Activated effector memory CD4-positive, alpha-beta T cell treated with anti-CD3 and anti-CD28 coated beads, Interleukin-2, amount 50 U/mL, for 16 hours (primary cell): Measurements from ENCODE around the gene PPP1R12A.
"Not testable (repeated sequence)": the region's sequence is repeated elsewhere in the genome, so short reads cannot be mapped to it uniquely, and the experiment has no call there.

Source experiments
- DNase-seq: peaks from one replicate; pipeline ENCODE4 v3.0.0-alpha.2; 2020

The PPP1R12A gene

GRCh38 chr12:79891506-79892162 lies 43.3 kb downstream of the PPP1R12A start:
- DNase-seq: no peak

- no peak for DNase-seq
These were observed 47.0 kb downstream of the PPP1R12A start for GRCh38 chr12:79887890-79888289.

GRCh38 chr12:79886917-79887519 lies 47.9 kb downstream of the PPP1R12A start:
- no peak for DNase-seq

DNA sequence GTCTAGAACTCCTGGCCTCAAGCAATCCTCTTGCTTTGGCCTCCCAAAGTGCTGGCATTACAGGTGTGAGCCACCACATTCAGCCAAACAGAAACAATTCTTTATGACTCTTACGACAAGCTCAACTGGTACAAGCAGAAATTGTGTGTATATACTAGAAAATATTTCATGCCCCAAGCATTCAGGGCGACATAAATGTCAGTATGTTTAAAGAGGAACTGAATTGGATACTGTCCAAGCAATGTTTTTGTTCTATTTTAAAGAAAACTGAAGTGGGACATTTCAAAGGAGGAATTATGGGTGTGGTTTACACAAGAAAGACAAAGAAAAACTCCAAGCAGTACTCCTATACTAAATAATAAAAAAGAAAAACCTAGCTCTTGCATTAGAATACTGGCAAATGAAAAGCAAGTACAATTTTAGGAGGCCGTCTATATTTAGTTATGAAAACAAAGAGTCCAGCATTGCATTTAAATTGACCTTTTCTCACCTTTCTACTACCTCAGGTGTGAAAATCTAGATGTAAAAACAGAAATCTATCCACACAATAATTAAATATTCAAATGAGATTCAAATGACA lies 48.9 kb downstream of the PPP1R12A start:
- DNase-seq: no peak

GRCh38 chr12:79884401-79885006 lies 50.4 kb downstream of the PPP1R12A start:
- DNase-seq: no peak

GRCh38 chr12:79883216-79883615 lies 51.7 kb downstream of the PPP1R12A start:
- no peak for DNase-seq

- no peak for DNase-seq
These were observed 53.5 kb downstream of the PPP1R12A start for GRCh38 chr12:79881351-79881750.

- DNase-seq: not testable (repeated sequence)
These were observed 56.4 kb downstream of the PPP1R12A start for GRCh38 chr12:79878506-79878905.

DNA sequence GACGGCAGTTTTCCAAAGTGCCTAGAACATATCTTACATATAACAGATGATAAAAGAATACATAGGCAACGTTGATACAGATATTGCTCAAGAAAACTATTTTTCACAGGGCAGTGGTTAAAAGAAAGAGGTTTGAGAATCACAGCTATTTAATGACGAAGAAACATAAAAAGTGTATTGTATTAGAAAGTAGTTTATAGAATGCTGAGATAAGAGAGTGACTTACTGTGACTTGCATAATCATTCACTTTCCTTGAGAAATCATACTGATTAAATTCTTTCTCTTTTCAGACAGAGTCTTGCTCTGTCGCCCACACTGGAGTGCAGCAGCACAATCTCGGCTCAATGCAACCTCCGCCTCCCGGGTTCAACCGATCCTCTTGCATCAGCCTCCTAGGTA lies 57.7 kb downstream of the PPP1R12A start:
- DNase-seq: no peak

DNA sequence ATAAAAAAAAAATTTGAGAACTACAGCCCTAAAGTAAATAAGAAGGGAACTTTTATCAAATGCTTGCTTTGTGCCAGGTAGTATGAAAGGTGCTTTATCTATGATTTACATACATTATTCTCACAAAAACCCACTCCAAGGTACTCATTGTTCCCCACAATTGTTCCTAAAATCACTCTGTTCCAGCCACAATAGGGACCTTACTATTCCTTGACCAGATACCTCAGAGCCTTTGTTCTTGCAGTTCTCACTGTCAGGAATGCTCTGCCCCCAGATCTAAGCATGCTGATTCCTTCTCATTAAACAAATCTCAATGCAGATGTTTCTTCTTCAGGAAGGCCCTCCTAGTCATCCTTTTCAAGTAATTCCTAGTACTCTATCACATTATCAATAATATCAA lies 60.2 kb downstream of the PPP1R12A start:
- no peak for DNase-seq

DNA sequence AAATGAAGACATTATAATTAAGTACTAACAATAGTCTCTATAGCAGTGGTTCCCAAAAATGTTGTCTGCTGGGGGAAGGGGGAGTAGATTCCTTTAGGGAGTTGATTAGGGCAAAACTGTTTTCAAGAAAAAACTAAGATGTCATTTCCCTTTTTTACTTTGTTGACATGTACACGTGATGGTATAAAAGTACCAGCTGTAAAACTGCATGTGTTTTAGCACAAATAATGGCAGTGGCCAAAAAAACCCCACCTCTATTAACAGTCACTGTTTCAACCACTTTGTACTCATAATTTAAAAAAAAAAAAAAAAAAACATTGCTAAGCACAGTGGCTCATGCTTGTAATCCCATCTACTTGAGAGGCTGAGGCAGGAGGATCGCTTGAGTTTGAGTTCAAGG lies 61.7 kb downstream of the PPP1R12A start:
- no peak for DNase-seq

- no peak for DNase-seq
These were observed 63.3 kb downstream of the PPP1R12A start for GRCh38 chr12:79871621-79872020.

DNA sequence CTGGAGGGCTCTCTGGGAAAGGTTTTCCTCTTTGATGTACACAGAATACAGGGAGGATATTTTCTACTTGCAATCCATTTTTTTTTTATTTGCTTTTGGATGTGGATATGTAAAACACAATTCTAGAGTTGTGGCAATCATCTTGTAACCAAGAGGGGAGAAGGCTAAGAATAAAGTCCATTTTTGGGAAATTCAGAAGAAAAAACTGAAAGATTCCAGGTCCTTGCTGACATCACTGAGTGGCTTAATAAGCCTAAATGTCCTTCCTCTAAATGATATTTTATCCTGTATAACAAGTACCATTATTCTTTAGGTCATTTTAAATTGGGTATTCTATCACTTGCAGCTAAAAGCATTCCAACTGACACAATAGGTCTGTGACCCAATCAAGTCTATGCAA lies 64.0 kb downstream of the PPP1R12A start:
- no peak for DNase-seq

GRCh38 chr12:79859646-79860045 lies 75.3 kb downstream of the PPP1R12A start:
- DNase-seq: no peak

DNA sequence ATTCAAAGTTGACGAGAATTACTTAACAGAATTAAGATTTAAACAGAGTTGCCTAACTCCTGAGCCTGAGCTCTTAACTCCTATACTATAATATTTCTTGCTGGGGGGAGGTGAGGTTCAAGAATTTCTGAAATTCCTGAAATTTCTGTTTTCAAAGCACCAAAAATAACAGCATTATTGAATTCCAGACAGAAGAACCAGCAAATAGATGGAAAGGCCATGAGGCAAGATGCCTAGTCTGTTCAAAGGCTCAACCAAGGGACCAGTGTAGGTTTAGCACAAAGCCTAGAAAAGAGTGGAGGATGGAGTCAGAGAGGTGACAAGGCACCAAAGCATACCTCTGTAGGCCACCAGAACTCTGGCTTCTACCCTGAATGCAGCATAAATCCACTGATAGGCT lies 76.4 kb downstream of the PPP1R12A start:
- DNase-seq: no peak

DNA sequence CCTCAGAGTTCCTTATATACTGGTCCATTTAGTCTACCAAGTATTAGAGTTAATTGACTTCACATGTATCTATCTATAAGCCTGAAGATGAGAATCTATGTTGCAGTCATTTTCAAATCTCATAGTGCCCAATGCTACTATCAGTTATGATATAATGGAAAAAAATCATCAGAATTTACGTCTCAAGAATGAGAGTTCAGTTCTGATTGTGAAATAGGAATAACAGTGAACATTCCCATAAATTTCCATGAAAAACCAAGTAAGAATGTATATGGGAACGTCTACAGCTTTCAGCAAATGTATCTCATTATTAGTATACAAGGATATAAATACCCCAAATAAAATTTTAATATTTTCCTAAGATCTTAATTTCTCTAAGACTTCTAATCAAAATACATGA lies 77.2 kb downstream of the PPP1R12A start:
- DNase-seq: no peak

- DNase-seq: no peak
These were observed 84.1 kb downstream of the PPP1R12A start for GRCh38 chr12:79850610-79851299.

GRCh38 chr12:79848339-79848738 lies 86.6 kb downstream of the PPP1R12A start:
- no peak for DNase-seq

DNA sequence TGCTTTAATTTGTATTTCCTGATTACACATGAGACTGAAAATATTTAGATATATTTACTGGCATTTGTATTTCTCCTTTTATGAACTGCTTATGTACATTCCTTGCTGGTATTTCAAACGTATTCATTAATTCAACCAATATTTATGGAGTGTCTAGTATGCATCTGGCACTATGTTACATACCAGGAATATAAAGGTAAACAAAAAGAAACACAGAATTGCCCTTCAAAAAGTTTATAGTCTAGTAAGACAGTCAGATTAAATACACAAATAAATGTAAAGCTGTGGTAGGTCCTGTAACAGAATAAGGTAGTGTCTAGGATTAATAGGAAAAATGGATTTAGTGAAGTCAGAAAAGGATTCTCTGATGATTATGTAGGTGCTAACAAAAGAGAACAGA lies 87.5 kb downstream of the PPP1R12A start:
- DNase-seq: no peak

DNA sequence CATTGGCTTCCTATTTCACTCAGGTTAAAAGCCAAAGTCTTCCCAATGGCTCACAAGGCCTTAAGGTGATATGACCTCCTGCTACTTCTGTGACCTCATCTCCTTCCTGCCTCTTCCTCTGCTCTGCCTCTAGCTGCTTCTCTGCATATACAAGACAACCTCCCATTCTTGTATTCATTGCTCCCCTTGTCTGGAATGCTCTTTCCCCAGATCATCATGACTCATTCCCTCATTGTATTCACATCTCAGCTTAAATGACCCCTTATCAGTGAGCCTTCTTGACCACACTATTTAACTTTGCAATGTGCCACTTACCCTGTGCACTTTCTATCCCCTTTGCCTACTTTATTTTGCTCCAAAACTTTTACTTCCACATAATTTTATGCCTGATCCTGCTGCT lies 90.2 kb downstream of the PPP1R12A start:
- no peak for DNase-seq

- no peak for DNase-seq
These were observed 90.9 kb downstream of the PPP1R12A start for GRCh38 chr12:79843978-79844377.

GRCh38 chr12:79842630-79843029 lies 92.3 kb downstream of the PPP1R12A start:
- DNase-seq: no peak

DNA sequence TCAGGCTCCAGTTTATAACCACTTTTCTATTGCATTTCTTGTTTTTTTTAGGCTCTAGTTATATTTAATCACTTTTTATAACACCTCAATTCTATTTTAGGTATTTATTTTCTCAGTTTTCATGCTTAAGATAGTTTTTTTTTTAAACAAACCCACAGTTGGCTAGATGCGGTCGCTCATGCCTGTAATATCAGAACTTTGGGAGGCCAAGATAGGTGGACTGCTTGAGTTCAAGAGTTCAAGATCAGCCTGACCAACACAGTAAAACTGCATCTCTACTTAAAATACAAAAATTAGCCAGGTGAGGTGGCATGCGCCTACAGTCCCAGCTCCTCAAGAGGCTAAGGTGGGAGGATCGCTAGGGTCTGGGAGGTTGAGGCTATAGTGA lies 93.0 kb downstream of the PPP1R12A start:
- no peak for DNase-seq
